Calu3 (cell line): ENCODE data around the gene KDSR. TPM values are rescaled to one million over a fixed set of nuclear protein-coding genes. Genes with fewer than 3 reads are reported as not detected.

Experiments used
- BruUV-seq: library from RNA; stranded (reverse); fragments of 400-500 nt; replicated peaks from 2 replicates; lab custom pipeline; 2021; lab: Mats Ljungman, UMichigan
- CTCF ChIA-PET: fragments of 300-600 bp; sonication (Branson Sonifier 250); formaldehyde crosslinking; loops from one replicate; lab custom pipeline; 2022; ENCODE audit warnings: antibody characterized with exemption; lab: Charles Lee
- DNase-seq: peaks from one replicate; pipeline ENCODE4 v3.0.0; 2022
- H3K27ac Mint-ChIP-seq: one replicate; pipeline ENCODE4 v1.8.0; 2022; ENCODE audit warnings: mixed read lengths; ENCODE audit not compliant: unreplicated experiment
- H3K27me3 Mint-ChIP-seq: one replicate; pipeline ENCODE4 v1.8.0; 2022; ENCODE audit warnings: mixed read lengths; ENCODE audit not compliant: unreplicated experiment
- H3K36me3 Mint-ChIP-seq: one replicate; pipeline ENCODE4 v1.8.0; 2022; ENCODE audit warnings: mild to moderate bottlenecking, moderate library complexity, mixed read lengths; ENCODE audit not compliant: insufficient read depth, unreplicated experiment
- H3K4me1 Mint-ChIP-seq: one replicate; pipeline ENCODE4 v1.8.0; 2022; ENCODE audit warnings: mild to moderate bottlenecking, low read depth, mixed read lengths; ENCODE audit not compliant: unreplicated experiment
- H3K4me3 Mint-ChIP-seq: one replicate; pipeline ENCODE4 v1.8.0; 2022; ENCODE audit warnings: mild to moderate bottlenecking, low read depth, moderate library complexity, mixed read lengths; ENCODE audit not compliant: unreplicated experiment
- H3K9me3 Mint-ChIP-seq: one replicate; pipeline ENCODE4 v1.8.0; 2022; ENCODE audit warnings: low read depth, mixed read lengths; ENCODE audit not compliant: unreplicated experiment
- CTCF ChIP-seq: fragments of 200-600 bp; IDR thresholded peaks from one replicate; pipeline ENCODE4 v1.8.0; 2022; ENCODE audit warnings: antibody characterized with exemption; ENCODE audit not compliant: unreplicated experiment
- intact Hi-C: fragments of 100-400 bp; cut with micrococcal nuclease; formaldehyde crosslinking; loops from one replicate; pipeline ENCODE4 v1.10.0; 2022; ENCODE audit not compliant: unreplicated experiment
- total RNA-seq: library from RNA; stranded (reverse); gene quantifications from 2 replicates; pipeline ENCODE4 v1.2.3, GENCODE V29; 2022

The KDSR gene
- total RNA-seq, 1 experiment from 2014 or later, result 53.3 TPM

GRCh38 chr18:63284173-63284799 is 82.7 kb downstream of the KDSR start:
- no peak for TF ChIP-seq CTCF
- no peak overlapping the region for H3K4me3 Mint-ChIP-seq
- no peaks in the 10 kb centered on the region for H3K9me3 Mint-ChIP-seq
- no peaks in the 10 kb centered on the region for H3K36me3 Mint-ChIP-seq
- CTCF ChIA-PET, result no interaction called here
- no TSS peak for BruUV-seq
- no peaks in the 10 kb centered on the region for H3K4me1 Mint-ChIP-seq
- H3K27ac Mint-ChIP-seq, result no peak overlapping the region
- no peaks in the 10 kb centered on the region for H3K27me3 Mint-ChIP-seq
- intact Hi-C loops, result no loop called here
- no peak for DNase-seq

GRCh38 chr18:63283305-63284094 is 83.5 kb downstream of the KDSR start:
- Mint-ChIP-seq H3K27me3 (peaks cover 6% of the 10 kb centered on the region), H3K4me1 (no peaks in the 10 kb centered on the region), H3K4me3 (no peak overlapping the region), H3K27ac (no peak overlapping the region), H3K36me3 (no peaks in the 10 kb centered on the region), H3K9me3 (no peaks in the 10 kb centered on the region)
- no peak for TF ChIP-seq CTCF
- intact Hi-C loops, result no loop called here
- CTCF ChIA-PET, result no interaction called here
- DNase-seq, result no peak
- no TSS peak for BruUV-seq

- Mint-ChIP-seq H3K4me3 (no peak overlapping the region), H3K27me3 (peaks cover 13% of the 10 kb centered on the region), H3K4me1 (no peaks in the 10 kb centered on the region), H3K9me3 (no peaks in the 10 kb centered on the region), H3K36me3 (no peaks in the 10 kb centered on the region), H3K27ac (no peak overlapping the region)
- BruUV-seq, result no TSS peak
- CTCF ChIA-PET, result no interaction called here
- no peak for TF ChIP-seq CTCF
- DNase-seq, result no peak
- intact Hi-C loops, result no loop called here
Measured at GRCh38 chr18:63282793-63283192, 84.2 kb downstream of the KDSR start.

Other genes starting within 250 kb of the KDSR start
- gene BCL2, start 47.4 kb downstream of the KDSR start, total RNA-seq, result 2.9 and 4.0 TPM in 2 replicates
- 83.3 and 83.9 TPM in 2 replicates for gene VPS4B, start 55.3 kb upstream of the KDSR start, total RNA-seq
- 34.0 and 34.1 TPM in 2 replicates for gene SERPINB5, start 109.8 kb upstream of the KDSR start, total RNA-seq
- not detected in 2 replicates for gene SERPINB12, start 175.2 kb upstream of the KDSR start, total RNA-seq
- gene SERPINB13, start 220.1 kb upstream of the KDSR start, total RNA-seq, result not detected in 2 replicates